HepG2 (cell line): Measurements from ENCODE around the gene NBPF1. TPM values are rescaled to one million over a fixed set of nuclear protein-coding genes. Genes with fewer than 3 reads are reported as not detected.

ENCODE experiments used
- DR1 ChIP-seq: sonication (generic); formaldehyde crosslinking; IDR thresholded peaks from 2 replicates; pipeline ENCODE4 v1.8.0; 2021; ENCODE audit warnings: mild to moderate bottlenecking, missing genetic modification reagents, inconsistent platforms
- FOSL1 ChIP-seq: sonication (generic); formaldehyde crosslinking; IDR thresholded peaks from 2 replicates; pipeline ENCODE4 v1.9.0; 2021; ENCODE audit warnings: missing genetic modification reagents, borderline replicate concordance
- HIVEP1 ChIP-seq: sonication (generic); formaldehyde crosslinking; IDR thresholded peaks from 2 replicates; pipeline ENCODE4 v1.4.0; 2020; ENCODE audit warnings: mild to moderate bottlenecking, missing genetic modification reagents
- KDM3A ChIP-seq: IDR thresholded peaks from 2 replicates; pipeline ENCODE4 v1.6.1; 2018; ENCODE audit warnings: low read depth, missing compliant biosample characterization
- PHF5A ChIP-seq: IDR thresholded peaks from one replicate; pipeline ENCODE4 v1.6.1; 2018; ENCODE audit warnings: low read depth, missing genetic modification reagents; ENCODE audit not compliant: unreplicated experiment
- RORA ChIP-seq: sonication (generic); formaldehyde crosslinking; IDR thresholded peaks from 2 replicates; pipeline ENCODE4 v1.5.0; 2020; ENCODE audit warnings: mild to moderate bottlenecking, missing genetic modification reagents, moderate library complexity
- RXRA ChIP-seq: sonication (generic); formaldehyde crosslinking; IDR thresholded peaks from 2 replicates; pipeline ENCODE4 v1.5.1; 2020; ENCODE audit warnings: missing genetic modification reagents
- SIN3B ChIP-seq: fragments of 150-350 bp; IDR thresholded peaks from 2 replicates; pipeline ENCODE4 v1.6.1; 2014; ENCODE audit warnings: low read length
- SRSF4 ChIP-seq: fragments of 200-400 bp; formaldehyde crosslinking; IDR thresholded peaks from one replicate; pipeline ENCODE4 v1.6.1; 2018; ENCODE audit warnings: mild to moderate bottlenecking, low read depth, low read length, moderate library complexity; ENCODE audit not compliant: poor library complexity, severe bottlenecking
- WIZ ChIP-seq: sonication (generic); formaldehyde crosslinking; IDR thresholded peaks from 2 replicates; pipeline ENCODE4 v1.5.1; 2020; ENCODE audit warnings: mild to moderate bottlenecking, missing genetic modification reagents
- ZMYM2 ChIP-seq: sonication (generic); formaldehyde crosslinking; IDR thresholded peaks from 2 replicates; pipeline ENCODE4 v1.8.0; 2022; ENCODE audit warnings: mild to moderate bottlenecking, missing genetic modification reagents
- ZNF136 ChIP-seq: sonication (generic); formaldehyde crosslinking; IDR thresholded peaks from 2 replicates; pipeline ENCODE4 v1.8.1; 2022; ENCODE audit warnings: low read depth, mild to moderate bottlenecking, moderate library complexity, missing genetic modification reagents
- ZNF318 ChIP-seq: sonication (generic); formaldehyde crosslinking; IDR thresholded peaks from 2 replicates; pipeline ENCODE4 v1.4.0; 2020; ENCODE audit warnings: mild to moderate bottlenecking, missing genetic modification reagents
- ZNF383 ChIP-seq: sonication (generic); formaldehyde crosslinking; IDR thresholded peaks from 2 replicates; pipeline ENCODE4 v1.4.0; 2020; ENCODE audit warnings: missing genetic modification reagents, mild to moderate bottlenecking, borderline replicate concordance
- polyA plus RNA-seq, 8 experiments: library from polyadenylated mRNA; depleted of rRNA in 3 of 8; stranded (reverse) in 7 of 8; unstranded in 1 of 8; fragments of >200 nt; fragmentation: Illumina TruSeq in 4 of 8; extraction: Trizol in 4 of 8; gene quantifications; 2 replicates each; pipeline versions ENCODE4 v1.2.1 to v1.2.3, GENCODE V29; 2011 to 2016; ENCODE audit warnings: low read depth in 4 of 8, missing spikeins in 1 of 8, mixed read lengths in 1 of 8; ENCODE audit not compliant: insufficient read depth in 1 of 8
- total RNA-seq, 5 experiments: library from RNA; depleted of rRNA; stranded (reverse); fragments of >200 nt; fragmentation: Illumina TruSeq; extraction: Trizol; gene quantifications; 2 replicates each; pipeline ENCODE4 v1.2.3, GENCODE V29; 2016; ENCODE audit warnings: low read depth in 1 of 5
- TF ChIP-seq, protein P1 (sequence below): sonication (generic); formaldehyde crosslinking; IDR thresholded peaks from 2 replicates; pipeline ENCODE4 v1.5.0; 2020; ENCODE audit warnings: missing genetic modification reagents
- TF ChIP-seq, protein P2 (sequence below): sonication (generic); formaldehyde crosslinking; IDR thresholded peaks from 2 replicates; pipeline ENCODE4 v1.5.0; 2020; ENCODE audit warnings: mild to moderate bottlenecking, missing genetic modification reagents
- TF ChIP-seq, protein P3 (sequence below): IDR thresholded peaks from 2 replicates; pipeline ENCODE4 v1.6.1; 2016; ENCODE audit warnings: missing genetic modification reagents, missing compliant biosample characterization

The NBPF1 gene
- total and polyA plus RNA-seq, 2 of the 13 experiments (the other 11 are each of a cell fraction or from before 2014, with no cell fraction given), result 30.3 to 35.6 TPM

GRCh38 chr1:16613185-16614147, at the start of gene NBPF1 (continued):
- TF ChIP-seq, protein P1, sequence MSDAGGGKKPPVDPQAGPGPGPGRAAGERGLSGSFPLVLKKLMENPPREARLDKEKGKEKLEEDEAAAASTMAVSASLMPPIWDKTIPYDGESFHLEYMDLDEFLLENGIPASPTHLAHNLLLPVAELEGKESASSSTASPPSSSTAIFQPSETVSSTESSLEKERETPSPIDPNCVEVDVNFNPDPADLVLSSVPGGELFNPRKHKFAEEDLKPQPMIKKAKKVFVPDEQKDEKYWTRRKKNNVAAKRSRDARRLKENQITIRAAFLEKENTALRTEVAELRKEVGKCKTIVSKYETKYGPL (CRISPR knock-in tag), result peak; percentile 85
- TF ChIP-seq SRSF4, result no peak
- TF ChIP-seq ZNF136 (CRISPR knock-in tag), result peak; percentile 99
- TF ChIP-seq ZNF318 (CRISPR knock-in tag), result peak; percentile 92
- no peak for TF ChIP-seq RORA (CRISPR knock-in tag)
- TF ChIP-seq SIN3B, result peak; percentile 49
- no peak for TF ChIP-seq DR1 (CRISPR knock-in tag)
- peak; percentile 77 for TF ChIP-seq PHF5A (CRISPR knock-in tag)
- TF ChIP-seq HIVEP1 (CRISPR knock-in tag), result peak; percentile 94
- TF ChIP-seq WIZ, result peak; percentile 96
- TF ChIP-seq ZNF383 (CRISPR knock-in tag), result peak; percentile 100
- TF ChIP-seq, protein P2, sequence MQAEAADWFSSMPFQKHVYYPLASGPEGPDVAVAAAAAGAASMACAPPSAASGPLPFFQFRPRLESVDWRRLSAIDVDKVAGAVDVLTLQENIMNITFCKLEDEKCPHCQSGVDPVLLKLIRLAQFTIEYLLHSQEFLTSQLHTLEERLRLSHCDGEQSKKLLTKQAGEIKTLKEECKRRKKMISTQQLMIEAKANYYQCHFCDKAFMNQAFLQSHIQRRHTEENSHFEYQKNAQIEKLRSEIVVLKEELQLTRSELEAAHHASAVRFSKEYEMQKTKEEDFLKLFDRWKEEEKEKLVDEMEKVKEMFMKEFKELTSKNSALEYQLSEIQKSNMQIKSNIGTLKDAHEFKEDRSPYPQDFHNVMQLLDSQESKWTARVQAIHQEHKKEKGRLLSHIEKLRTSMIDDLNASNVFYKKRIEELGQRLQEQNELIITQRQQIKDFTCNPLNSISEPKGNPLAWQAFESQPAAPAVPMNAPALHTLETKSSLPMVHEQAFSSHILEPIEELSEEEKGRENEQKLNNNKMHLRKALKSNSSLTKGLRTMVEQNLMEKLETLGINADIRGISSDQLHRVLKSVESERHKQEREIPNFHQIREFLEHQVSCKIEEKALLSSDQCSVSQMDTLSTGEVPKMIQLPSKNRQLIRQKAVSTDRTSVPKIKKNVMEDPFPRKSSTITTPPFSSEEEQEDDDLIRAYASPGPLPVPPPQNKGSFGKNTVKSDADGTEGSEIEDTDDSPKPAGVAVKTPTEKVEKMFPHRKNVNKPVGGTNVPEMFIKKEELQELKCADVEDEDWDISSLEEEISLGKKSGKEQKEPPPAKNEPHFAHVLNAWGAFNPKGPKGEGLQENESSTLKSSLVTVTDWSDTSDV (CRISPR knock-in tag), result no peak
- peak; percentile 99 for TF ChIP-seq KDM3A
- TF ChIP-seq RXRA (CRISPR knock-in tag), result peak; percentile 87
- TF ChIP-seq ZMYM2, result no peak
- peak; percentile 57 for TF ChIP-seq FOSL1 (CRISPR knock-in tag)
- TF ChIP-seq, protein P3, sequence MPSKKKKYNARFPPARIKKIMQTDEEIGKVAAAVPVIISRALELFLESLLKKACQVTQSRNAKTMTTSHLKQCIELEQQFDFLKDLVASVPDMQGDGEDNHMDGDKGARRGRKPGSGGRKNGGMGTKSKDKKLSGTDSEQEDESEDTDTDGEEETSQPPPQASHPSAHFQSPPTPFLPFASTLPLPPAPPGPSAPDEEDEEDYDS (CRISPR knock-in tag), result peak; percentile 95
